Astrocyte (in vitro differentiated cells and primary cell): ENCODE results near the gene DDR2.

Source experiments
- EZH2 ChIP-seq: IDR thresholded peaks from 2 replicates; pipeline ENCODE4 v1.6.1; 2012; ENCODE audit warnings: mild to moderate bottlenecking, low read length, inconsistent platforms; ENCODE audit not compliant: insufficient read depth
- TF ChIP-seq, protein P1 (sequence below): IDR thresholded peaks from 2 replicates; pipeline ENCODE4 v1.5.1; 2011; ENCODE audit warnings: low read depth, mild to moderate bottlenecking, inconsistent platforms, low read length, moderate library complexity; ENCODE audit not compliant: insufficient read depth

DNA sequence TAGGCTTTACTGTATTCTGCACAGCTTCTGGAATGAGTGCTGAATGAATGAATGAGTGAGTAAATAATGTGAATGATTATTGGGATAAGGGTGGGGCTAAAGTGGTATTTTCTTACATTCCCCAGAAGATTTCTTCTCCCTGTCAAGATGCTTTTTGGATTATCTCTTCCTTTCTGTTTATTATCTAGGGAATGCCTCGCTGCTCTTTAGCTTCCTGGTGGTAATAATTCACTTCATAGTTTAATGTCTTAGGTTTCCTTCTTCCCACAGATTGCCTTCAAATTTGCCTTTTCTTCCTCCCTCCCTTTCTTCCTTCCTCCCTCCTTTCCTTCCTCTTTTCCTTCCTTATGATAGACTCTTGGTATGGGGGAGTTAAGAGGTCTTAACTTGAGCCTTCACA, 24.0 kb downstream of the DDR2 start:
- TF ChIP-seq, protein P1, sequence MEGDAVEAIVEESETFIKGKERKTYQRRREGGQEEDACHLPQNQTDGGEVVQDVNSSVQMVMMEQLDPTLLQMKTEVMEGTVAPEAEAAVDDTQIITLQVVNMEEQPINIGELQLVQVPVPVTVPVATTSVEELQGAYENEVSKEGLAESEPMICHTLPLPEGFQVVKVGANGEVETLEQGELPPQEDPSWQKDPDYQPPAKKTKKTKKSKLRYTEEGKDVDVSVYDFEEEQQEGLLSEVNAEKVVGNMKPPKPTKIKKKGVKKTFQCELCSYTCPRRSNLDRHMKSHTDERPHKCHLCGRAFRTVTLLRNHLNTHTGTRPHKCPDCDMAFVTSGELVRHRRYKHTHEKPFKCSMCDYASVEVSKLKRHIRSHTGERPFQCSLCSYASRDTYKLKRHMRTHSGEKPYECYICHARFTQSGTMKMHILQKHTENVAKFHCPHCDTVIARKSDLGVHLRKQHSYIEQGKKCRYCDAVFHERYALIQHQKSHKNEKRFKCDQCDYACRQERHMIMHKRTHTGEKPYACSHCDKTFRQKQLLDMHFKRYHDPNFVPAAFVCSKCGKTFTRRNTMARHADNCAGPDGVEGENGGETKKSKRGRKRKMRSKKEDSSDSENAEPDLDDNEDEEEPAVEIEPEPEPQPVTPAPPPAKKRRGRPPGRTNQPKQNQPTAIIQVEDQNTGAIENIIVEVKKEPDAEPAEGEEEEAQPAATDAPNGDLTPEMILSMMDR: no peak
- no peak for TF ChIP-seq EZH2
